NCI-H2029 treated with DMSO at 0.1 percent for 48 hours (cell line): Measurements from ENCODE around the gene UQCC5.

ENCODE experiments used
- DNase-seq: peaks from one replicate; lab custom pipeline; 2025; lab: John Stamatoyannopoulos, UW

Gene UQCC5

DNA sequence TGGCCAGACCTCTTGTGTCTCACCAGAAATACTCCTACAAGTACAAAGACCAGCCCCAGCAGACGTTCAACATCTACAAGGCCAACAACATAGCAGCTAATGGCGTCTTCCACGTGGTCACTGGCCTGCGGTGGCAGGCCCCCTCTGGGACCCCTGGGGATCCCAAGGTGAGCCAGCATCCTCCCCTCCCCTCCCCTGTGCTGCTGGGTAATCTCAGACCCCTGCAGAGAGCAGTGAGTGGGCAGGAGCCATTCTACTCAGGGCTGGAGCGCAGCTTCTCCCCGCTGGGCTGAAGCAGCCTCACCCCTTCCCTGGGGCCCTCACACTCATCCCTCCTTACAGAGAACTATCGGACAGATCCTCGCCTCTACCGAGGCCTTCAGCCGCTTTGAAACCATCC is 31.4 kb upstream of the UQCC5 start:
- no peak for DNase-seq

DNA sequence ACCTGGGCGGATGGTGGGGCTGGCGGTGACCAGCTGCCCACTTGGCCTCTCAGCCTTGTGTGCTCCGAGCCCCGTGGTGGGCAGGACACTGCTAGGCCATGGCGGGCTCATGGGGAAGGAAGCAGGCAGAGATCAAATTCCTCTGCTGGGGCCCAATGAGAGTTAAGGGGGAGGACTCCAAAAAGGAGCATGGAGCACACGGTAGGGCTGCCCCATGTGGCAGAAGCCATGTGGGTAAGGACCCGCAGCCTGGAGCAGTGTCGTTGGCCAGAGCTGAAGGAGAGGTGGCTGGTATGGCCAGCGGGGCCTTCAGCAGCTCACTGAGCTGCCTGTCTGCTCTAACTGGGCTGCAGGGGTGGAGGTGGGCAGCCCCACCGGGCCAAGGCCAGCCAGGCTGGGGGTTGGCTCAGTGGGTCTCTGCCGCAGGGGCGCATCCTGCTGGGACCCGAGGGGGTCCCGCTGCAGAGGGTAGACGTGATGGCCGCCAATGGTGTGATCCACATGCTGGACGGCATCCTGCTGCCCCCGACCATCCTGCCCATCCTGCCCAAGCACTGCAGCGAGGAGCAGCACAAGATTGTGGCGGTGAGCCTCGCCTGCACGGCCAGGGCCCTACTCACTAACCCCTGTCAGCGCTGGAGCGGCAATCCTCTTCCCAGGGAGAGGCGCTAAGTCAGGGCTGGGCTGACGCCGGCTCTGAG is 30.0 kb upstream of the UQCC5 start:
- no peak for DNase-seq

DNA sequence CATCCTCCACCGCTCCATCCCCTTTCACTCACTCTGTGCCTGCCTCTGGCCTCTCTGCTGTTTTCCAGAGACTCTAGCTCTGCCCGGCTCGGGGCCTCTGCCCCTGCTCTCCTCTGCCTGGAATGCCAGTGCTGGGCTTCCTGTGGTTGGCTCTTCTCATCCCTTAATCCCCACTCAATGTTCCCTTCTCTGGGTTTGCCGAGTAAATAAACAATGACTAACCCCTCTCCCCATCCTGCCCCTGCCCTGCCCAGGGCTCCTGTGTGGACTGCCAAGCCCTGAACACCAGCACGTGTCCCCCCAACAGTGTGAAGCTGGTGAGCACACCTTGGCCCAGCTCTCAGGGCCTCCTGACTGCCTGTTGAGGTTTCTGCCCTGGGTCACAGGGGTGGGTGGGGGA is 29.0 kb upstream of the UQCC5 start:
- DNase-seq = no peak

DNA sequence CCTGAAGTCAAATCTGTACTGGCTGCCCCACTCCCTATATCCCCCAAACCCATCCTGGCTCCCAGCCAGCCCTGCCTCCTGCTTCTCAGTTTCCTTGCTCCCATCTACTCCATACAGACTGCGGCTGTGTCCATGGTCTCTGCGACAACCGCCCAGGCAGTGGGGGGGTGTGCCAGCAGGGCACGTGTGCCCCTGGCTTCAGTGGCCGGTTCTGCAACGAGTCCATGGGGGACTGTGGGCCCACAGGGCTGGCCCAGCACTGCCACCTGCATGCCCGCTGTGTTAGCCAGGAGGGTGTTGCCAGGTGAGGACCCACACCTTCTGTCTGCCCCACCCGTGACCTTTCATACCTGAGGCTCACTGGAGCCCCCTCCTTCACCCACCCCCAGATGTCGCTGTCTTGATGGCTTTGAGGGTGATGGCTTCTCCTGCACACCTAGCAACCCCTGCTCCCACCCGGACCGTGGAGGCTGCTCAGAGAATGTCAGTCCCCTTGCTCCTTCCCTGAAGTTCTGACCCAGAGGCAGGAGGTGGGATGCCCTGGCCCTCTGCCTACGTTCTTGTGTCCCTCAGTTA is 26.6 kb upstream of the UQCC5 start:
- DNase-seq = no peak

DNA sequence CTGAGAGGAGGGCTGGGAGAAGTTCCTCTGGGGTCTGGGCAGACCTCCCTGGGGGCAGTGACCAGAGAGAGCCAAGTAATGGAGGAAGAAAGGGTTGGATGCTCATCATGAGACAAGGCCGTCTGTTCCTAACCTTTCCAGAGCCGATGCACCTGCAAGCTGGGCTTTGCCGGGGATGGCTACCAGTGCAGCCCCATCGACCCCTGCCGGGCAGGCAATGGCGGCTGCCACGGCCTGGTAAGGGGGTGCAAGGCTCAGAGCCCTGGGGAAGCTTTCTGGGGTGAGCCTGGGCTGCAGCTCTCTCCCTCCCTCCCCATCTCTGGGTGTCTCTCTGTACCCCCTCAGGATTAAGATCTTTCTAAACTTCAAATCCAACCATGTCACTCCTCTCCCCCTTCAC is 24.9 kb upstream of the UQCC5 start:
- DNase-seq = no peak

DNA sequence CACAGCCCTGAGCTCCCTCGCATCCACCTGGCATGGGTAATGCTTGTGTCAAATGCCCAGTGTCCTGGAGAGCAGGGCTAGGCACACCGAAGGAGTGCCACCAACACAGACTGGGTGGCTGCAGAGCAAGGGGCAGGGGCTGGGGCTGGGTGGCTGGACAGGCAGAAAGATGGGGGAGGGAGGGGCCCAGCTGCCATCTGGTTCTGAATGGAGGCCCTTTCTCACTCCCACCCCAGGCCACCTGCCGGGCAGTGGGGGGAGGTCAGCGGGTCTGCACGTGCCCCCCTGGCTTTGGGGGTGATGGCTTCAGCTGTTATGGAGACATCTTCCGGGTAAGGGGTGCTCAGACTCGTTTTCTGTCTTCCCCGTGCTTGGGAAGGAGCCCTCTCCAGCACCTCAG is 24.3 kb upstream of the UQCC5 start:
- DNase-seq = no peak

DNA sequence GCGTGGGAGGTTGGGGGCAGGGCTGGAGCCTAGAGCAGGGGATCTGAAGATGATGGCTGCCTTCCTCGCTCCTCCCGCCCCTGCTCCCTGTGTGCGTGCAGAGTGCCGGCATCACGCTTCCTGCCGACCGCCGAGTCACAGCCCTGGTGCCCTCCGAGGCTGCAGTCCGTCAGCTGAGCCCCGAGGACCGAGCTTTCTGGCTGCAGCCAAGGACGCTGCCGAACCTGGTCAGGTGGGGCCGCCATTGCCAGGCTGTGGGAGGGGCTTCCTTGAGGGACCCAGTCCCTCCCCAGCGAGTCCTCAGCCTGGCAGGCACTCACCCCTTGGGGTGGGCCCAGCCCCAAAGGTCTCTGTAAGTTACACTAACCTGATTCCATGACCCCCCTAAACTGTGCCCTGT is 23.7 kb upstream of the UQCC5 start:
- no peak for DNase-seq

DNA sequence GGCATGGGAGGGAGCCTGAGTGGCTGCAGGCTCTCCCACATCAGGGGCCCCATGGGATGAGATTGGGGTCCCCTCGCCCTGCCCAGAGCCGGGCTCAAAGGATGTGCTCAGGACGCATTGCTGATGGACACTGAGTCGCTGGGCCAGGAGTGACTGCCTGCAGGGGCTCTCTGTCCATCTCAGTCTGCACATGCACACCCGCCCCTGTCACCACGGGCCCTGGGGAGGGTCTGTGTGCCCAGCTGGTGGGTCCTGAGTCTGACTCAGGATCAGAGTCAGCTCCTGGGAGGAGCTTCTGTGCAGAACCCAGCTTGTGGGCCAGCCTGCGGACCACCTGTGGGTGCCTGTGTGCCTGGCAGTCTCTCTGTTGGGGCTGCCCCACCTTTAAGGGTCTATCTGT is 23.1 kb upstream of the UQCC5 start:
- no peak for DNase-seq

DNA sequence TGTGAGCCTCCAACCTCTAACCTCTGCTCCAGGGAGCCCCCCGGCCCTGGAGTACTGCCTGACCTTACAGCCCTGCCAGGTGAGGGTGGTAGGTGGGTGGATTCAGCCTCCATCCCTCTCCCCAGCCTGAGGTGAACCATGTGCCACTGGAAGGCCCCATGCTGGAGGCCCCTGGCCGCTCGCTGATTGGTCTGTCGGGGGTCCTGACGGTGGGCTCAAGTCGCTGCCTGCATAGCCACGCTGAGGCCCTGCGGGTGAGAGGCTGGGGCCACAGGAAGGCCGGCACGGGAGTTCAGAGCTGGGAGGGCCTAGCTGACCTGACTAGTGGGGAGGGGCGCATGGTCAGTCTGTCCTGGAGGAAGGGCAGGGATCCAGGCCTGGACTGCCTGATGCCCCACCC is 21.8 kb upstream of the UQCC5 start:
- no peak for DNase-seq

DNA sequence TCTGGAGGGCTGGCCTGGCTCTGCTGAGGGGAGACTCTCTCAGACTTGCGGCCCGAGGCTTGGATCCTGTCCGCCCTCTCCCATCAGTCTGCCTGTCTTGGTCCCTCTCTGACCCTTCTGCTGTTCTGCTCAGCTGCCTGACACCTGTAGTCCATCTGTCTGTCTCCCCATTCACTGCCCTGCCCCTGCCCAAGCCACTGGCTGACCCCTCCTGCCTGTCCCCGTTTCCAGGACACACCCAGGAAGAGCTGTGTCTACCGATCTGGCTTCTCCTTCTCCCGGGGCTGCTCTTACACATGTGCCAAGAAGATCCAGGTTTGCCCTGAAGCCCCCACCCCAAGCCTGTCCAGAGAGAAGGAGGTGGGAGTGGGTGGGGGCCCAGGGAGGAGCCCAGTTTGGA is 21.2 kb upstream of the UQCC5 start:
- DNase-seq = no peak

DNA sequence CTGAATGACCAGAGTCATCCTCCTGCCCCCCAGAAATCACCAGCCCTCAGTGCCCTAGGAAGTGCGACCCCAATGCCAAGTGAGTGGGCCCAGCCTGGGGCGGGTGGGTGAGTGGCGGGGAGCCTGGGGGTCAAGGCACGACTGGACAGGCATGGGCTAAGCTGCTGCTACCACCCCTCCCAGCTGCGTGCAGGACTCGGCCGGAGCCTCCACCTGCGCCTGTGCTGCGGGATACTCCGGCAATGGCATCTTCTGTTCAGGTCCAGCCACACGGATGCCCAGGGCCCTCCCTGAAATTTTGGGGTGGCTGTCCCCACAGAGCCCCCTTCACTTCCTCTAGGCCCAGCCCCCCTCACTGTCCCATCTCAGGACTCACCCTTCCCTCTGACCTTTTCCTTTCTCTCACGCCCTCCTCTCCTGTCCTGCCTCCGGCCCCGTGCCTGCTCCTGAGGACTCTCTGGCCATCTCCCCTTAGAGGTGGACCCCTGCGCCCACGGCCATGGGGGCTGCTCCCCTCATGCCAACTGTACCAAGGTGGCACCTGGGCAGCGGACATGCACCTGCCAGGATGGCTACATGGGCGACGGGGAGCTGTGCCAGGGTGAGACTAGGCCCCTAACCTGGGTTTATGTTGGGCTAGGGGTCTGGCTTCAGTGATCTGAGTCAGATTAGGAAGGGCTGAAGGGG is 19.8 kb upstream of the UQCC5 start:
- no peak for DNase-seq

DNA sequence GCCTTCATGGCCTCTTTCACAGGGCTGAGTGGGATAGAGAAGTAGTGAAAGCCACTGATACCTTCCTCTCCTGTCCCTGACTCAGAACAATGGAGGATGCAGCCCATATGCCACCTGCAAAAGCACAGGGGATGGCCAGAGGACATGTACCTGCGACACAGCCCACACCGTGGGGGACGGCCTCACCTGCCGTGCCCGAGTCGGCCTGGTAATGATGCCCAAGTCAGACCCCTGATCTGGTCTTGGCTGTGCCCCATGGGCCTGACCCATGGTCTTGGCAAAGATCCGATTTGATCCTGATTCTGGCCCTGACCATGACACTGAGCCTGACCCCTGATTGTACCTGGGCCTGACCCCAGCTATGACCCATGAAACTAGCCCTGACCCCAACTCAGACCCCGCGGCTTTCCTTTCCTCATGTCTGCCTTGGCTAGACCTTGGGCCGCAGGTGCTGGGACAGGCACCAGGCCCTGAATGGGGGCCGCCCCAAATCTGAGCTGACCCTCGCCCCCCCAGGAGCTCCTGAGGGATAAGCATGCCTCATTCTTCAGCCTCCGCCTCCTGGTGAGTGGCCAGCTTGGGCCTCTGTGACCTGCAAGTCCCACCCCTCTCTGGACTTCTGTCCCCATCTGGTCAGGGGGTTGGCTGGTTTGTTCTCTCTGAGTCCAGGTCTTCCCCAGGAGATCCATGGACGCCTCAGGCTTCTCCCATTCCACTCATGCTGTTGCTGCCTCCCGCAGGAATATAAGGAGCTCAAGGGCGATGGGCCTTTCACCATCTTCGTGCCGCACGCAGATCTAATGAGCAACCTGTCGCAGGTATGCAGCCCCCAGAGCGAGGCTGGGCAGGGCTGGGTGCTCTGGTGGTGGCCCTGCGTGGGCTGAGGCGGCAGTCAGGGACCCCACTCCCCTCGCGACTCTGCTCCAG is 18.3 kb upstream of the UQCC5 start:
- DNase-seq = no peak

DNA sequence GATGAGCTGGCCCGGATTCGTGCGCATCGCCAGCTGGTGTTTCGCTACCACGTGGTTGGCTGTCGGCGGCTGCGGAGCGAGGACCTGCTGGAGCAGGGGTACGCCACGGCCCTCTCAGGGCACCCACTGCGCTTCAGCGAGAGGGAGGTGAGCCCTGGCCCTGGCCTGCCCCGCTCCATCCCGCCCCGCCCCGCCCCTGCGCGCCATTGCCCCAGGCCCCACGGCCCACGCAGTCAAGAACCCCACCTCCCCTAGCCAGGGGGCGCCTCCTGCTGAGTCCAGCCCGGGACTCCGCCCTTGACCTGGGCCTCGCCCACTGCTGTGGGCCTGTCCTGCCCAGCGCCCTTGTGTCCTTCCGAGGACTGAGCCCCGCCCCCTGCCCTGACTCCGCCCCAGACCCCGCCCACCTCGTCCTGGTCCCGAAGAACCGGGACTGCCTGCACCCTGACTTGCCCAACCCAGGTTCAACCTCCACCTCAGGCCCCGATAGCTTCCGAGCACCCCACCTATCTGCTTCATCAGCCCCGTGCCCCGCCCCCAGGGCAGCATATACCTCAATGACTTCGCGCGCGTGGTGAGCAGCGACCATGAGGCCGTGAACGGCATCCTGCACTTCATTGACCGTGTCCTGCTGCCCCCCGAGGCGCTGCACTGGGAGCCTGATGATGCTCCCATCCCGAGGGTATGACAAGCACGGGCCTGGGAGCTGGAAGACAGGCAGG is 17.5 kb upstream of the UQCC5 start:
- DNase-seq = no peak

DNA sequence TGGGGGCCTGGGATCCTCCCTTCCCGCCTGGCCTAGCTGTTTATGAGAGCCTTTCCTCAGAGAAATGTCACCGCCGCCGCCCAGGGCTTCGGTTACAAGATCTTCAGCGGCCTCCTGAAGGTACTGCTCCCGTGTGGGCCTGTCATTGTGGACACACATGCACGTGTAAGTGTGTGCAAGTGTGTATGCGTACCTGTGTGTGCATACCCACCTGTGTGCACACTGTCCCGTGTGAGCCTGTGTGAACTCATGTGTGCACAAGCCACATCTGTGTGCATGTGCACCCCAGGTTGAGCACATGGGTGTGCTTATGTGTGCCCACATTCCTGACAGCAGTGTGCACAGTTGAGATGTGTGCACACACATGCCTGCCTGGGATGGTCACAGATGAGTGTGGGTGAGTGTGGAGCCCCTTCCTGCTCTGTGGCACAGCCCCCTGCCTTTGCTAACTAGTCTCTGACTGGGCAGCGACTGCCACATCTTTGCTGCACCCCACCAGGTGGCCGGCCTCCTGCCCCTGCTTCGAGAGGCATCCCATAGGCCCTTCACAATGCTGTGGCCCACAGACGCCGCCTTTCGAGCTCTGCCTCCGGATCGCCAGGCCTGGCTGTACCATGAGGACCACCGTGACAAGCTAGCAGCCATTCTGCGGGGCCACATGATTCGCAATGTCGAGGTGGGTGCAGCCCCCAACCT is 16.8 kb upstream of the UQCC5 start:
- no peak for DNase-seq

DNA sequence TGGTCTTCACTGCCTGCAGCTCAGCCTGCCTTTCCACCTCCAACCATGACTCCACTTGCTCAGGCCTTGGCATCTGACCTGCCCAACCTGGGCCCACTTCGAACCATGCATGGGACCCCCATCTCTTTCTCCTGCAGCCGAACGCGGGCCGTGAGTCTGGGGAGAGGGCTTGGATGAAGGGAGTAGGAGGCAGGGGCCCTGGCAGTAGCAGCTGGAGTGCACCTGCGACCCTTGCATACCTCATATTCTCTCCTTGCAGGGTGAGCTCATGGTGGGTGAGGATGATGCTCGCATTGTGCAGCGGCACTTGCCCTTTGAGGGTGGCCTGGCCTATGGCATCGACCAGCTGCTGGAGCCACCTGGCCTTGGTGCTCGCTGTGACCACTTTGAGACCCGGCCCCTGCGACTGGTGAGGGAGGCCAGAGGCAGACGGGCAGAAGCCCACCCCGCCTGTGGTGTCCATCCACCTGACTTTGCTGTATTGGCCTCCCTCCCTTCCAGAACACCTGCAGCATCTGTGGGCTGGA is 16.2 kb upstream of the UQCC5 start:
- DNase-seq = no peak

DNA sequence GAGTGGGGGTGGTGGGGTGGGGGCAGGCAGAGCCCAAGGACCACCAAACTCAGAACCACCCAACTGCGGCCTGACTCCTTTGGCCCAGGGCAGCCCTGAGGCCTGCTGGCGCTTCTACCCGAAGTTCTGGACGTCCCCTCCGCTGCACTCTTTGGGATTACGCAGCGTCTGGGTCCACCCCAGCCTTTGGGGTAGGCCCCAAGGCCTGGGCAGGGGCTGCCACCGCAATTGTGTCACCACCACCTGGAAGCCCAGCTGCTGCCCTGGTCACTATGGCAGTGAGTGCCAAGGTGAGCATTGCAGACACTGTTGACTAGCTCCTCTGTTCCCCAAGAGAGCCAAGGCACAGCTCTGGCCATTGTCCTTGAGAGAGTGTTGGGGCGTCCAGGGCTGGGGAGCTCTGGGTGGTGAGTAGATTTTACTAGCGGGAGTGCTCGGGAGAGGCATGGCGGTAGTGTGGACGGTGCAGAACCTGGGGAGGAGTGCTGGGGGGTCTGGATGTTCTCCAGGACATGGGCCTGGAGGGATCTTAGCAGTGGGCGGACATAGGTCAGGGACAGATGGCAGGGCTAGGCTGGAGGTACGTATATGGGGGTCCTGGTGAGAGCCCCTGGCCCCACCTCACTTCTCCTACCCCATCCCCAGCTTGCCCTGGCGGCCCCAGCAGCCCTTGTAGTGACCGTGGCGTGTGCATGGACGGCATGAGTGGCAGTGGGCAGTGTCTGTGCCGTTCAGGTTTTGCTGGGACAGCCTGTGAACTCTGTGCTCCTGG is 15.5 kb upstream of the UQCC5 start:
- DNase-seq = no peak

DNA sequence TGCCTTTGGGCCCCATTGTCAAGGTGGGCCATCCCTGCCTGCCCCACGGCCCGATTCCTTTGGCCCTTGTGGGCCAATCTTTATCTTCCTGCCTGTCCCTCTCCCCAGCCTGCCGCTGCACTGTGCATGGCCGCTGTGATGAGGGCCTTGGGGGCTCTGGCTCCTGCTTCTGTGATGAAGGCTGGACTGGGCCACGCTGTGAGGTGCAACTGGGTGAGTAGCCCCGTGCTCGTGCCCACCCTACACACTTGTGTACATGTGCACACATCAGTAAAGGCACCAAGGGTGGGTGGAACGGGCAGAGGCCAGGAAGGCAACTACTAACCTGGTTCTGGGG is 14.9 kb upstream of the UQCC5 start:
- DNase-seq = no peak

DNA sequence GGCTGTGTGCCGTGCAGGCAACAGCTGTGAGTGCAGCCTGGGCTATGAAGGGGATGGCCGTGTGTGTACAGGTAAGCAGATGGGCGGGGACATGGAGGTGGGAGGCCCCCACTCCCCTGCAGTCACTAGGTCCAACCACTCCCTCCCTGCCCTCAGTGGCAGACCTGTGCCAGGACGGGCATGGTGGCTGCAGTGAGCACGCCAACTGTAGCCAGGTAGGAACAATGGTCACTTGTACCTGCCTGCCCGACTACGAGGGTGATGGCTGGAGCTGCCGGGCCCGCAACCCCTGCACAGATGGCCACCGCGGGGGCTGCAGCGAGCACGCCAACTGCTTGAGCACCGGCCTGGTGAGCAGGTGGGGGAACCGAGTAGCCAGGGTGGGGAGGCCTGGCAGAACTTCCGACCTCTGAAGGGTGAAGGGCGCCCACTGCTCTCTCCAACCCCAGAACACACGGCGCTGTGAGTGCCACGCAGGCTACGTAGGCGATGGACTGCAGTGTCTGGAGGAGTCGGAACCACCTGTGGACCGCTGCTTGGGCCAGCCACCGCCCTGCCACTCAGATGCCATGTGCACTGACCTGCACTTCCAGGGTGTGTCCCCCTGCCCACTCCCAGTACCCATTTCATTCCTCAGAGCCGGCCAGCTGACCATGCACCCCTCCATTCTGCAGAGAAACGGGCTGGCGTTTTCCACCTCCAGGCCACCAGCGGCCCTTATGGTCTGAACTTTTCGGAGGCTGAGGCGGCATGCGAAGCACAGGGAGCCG is 14.3 kb upstream of the UQCC5 start:
- DNase-seq = no peak

DNA sequence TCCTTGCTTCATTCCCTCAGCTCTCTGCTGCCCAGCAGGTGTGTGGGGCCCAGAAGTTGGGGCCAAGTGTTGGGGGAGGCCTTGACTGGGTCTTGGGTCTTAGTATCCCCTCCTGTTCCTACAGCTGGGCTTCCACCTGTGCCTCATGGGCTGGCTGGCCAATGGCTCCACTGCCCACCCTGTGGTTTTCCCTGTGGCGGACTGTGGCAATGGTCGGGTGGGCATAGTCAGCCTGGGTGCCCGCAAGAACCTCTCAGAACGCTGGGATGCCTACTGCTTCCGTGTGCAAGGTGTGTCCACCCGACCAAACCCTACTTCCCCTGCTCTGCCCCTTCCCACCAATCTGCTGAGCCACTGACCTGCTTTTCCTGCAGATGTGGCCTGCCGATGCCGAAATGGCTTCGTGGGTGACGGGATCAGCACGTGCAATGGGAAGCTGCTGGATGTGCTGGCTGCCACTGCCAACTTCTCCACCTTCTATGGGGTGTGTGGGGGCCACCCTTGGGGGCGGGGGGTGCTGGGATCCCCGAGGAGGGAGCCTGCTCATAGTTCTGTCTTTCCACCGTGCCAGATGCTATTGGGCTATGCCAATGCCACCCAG is 13.7 kb upstream of the UQCC5 start:
- no peak for DNase-seq
